Measurements from ENCODE around the gene IDH3G. TPM values are rescaled to one million over a fixed set of nuclear protein-coding genes. Genes with fewer than 3 reads are reported as not detected.

The IDH3G gene
- total and polyA plus RNA-seq, 7 donors = 54.2 to 89.5 (median 67.0) TPM

DNA sequence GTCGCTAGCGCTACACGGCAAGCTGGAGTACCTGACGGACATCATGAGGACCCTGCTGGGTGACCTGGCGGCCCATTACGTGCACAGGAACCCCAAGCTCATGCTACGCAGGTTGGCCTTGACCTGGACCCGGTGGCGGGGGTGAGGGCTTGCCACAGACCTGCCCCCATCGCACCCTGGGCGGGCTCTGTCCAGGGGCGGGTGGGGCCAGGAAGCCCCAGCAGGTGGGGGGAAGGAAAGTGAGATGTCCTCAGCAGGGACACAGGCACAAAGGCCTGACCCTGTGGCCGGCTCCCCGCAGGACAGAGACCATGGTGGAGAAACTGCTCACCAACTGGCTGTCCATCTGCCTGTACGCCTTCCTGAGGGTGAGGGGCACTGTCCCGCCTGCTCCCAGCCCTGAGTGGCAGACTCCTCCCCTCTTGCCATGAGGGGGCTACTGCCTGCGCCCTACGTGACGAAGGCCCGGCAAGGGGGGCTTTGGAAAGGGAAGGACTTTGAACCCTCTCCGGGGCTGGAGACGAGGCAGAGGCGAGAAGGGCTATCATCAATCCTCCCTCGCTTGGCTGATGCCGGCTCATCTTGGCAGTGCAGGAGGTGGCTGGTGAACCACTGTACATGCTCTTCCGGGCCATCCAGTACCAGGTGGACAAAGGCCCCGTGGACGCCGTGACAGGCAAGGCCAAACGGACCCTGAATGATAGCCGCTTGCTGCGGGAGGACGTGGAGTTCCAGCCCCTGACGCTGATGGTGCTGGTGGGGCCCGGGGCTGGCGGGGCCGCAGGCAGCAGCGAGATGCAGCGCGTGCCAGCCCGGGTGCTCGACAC is 18.7 kb downstream of the IDH3G start:
- peaks cover 0 to 3% (median 0%) of the 10 kb centered on the region in 3 donors for H3K27me3 ChIP-seq
- DNase-seq = peak; percentile 45
- H3K27ac ChIP-seq = no peak overlapping the region
- peaks cover 0 to 8% (median 6%) of the 10 kb centered on the region in 4 donors for H3K4me1 ChIP-seq
- TF ChIP-seq EP300 (IDR thresholded peaks at IDR 0.05) (no peak), POLR2AphosphoS5 (IDR thresholded peaks at IDR 0.05) (no peak), POLR2A (IDR thresholded peaks at IDR 0.05) (no peak)
- TF ChIP-seq, protein P1, sequence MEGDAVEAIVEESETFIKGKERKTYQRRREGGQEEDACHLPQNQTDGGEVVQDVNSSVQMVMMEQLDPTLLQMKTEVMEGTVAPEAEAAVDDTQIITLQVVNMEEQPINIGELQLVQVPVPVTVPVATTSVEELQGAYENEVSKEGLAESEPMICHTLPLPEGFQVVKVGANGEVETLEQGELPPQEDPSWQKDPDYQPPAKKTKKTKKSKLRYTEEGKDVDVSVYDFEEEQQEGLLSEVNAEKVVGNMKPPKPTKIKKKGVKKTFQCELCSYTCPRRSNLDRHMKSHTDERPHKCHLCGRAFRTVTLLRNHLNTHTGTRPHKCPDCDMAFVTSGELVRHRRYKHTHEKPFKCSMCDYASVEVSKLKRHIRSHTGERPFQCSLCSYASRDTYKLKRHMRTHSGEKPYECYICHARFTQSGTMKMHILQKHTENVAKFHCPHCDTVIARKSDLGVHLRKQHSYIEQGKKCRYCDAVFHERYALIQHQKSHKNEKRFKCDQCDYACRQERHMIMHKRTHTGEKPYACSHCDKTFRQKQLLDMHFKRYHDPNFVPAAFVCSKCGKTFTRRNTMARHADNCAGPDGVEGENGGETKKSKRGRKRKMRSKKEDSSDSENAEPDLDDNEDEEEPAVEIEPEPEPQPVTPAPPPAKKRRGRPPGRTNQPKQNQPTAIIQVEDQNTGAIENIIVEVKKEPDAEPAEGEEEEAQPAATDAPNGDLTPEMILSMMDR (IDR thresholded peaks at IDR 0.05) = no peak
- intact Hi-C loops (cut with DNase I) = no loop called here
- no peaks in the 10 kb centered on the region for H3K9me3 ChIP-seq
- H3K36me3 ChIP-seq = peaks cover 0 to 45% (median 9%) of the 10 kb centered on the region in 4 donors
- 90 to 91% methylated on average over 42 of the region's 42 CpGs for WGBS, 2 donors
- no peak overlapping the region for H3K4me3 ChIP-seq

DNA sequence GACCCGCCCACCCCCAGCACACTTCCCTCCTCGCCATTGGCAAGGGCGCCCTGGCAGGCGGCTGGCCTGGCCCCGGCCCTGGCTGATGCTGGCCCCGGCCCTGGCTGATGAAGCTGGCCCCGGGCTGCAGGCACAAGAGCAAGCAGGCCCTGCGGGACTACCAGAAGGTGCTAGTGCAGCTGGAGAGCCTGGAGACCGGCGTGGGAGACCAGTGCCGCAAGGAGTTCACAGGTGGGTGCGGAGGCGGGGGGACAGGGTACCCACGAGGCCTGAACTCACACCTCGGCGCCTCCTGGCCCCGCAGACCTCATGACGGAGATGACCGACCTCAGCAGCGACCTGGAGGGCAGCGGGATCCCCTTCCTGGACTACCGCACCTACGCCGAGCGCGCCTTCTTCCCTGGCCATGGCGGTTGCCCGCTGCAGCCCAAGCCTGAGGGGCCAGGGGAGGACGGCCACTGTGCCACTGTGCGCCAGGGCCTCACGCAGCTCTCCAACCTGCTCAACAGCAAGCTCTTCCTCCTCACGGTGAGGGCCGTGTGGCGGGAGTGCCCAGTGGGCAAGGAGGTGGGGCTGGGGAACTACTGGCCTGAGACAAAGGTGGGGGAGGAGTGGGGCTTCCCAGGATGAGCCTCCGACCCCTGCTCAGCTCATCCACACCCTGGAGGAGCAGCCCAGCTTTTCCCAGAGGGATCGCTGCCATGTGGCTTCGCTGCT is 19.4 kb downstream of the IDH3G start:
- Histone ChIP-seq H3K9me3 (no peaks in the 10 kb centered on the region), H3K27ac (no peak overlapping the region), H3K36me3 (peaks cover 0 to 53% (median 9%) of the 10 kb centered on the region in 4 donors), H3K4me3 (no peak overlapping the region), H3K27me3 (peaks cover 0 to 3% (median 0%) of the 10 kb centered on the region in 3 donors), H3K4me1 (peaks cover 0 to under 1% (median 0%) of the 10 kb centered on the region in 4 donors)
- intact Hi-C loops (cut with DNase I) = no loop called here
- TF ChIP-seq POLR2A (IDR thresholded peaks at IDR 0.05) (no peak), EP300 (IDR thresholded peaks at IDR 0.05) (no peak), POLR2AphosphoS5 (IDR thresholded peaks at IDR 0.05) (no peak)
- TF ChIP-seq, protein P1 (IDR thresholded peaks at IDR 0.05) = no peak
- DNase-seq = peak; percentile 60
- 87 to 90% methylated on average over 37 of the region's 37 CpGs for WGBS, 2 donors

DNA sequence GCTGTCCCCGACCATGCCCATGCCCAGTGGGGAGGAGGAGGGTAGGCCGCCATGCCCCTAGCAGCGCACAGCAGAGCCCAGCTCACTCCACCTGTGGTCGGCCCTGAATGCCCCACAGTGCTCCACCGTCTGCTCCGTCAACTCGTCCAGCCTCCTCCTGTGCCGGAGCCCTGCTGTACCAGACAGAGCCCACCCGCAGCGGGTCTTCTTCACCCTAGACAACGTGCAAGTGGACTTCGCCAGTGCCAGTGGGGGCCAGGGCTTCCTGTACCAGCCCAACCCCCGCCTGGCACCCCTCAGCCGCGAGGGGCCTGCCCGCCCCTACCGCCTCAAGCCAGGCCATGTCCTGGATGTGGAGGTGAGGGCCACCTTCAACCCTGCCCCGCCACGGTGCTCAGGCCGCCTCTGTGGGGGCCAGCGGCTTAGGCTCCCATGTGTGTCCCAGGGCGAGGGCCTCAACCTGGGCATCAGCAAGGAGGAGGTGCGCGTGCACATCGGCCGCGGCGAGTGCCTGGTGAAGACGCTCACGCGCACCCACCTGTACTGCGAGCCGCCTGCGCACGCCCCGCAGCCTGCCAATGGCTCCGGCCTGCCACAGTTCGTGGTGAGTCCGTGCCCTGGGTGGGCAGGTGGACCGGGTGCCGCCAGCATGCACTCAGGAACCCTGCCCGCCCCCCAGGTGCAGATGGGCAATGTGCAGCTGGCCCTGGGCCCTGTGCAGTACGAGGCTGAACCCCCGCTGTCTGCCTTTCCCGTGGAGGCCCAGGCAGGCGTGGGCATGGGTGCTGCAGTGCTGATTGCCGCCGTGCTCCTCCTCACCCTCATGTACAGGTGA is 20.2 kb downstream of the IDH3G start:
- Histone ChIP-seq H3K27me3 (peaks cover 0 to 3% (median 0%) of the 10 kb centered on the region in 3 donors), H3K9me3 (no peaks in the 10 kb centered on the region), H3K4me1 (no peaks in the 10 kb centered on the region), H3K4me3 (no peak overlapping the region), H3K36me3 (peaks cover 0 to 61% (median 9%) of the 10 kb centered on the region in 4 donors), H3K27ac (no peak overlapping the region)
- peak; percentile 67 for DNase-seq
- intact Hi-C loops (cut with DNase I) = no loop called here
- TF ChIP-seq POLR2A (IDR thresholded peaks at IDR 0.05) (no peak), POLR2AphosphoS5 (IDR thresholded peaks at IDR 0.05) (no peak)
- TF ChIP-seq, protein P1 (IDR thresholded peaks at IDR 0.05) = no peak
- 90 to 93% methylated on average over 48 of the region's 48 CpGs for WGBS, 2 donors

DNA sequence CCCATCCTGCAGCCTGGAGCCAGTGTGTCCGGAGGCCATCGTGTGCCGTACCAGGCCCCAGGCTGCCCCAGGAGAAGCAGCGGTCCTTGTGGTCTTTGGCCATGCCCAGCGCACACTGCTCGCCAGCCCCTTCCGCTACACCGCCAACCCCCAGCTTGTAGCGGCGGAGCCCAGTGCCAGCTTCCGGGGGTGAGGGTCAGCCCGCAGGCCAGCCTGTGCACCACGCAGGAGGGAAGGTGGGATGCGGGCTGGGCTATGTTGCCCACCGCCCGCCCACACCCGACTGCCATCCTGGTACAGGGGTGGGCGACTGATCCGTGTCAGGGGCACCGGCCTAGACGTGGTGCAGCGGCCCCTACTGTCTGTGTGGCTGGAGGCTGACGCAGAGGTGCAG is 21.0 kb downstream of the IDH3G start:
- 92 to 97% methylated on average over 23 of the region's 23 CpGs for WGBS, 2 donors
- Histone ChIP-seq H3K27me3 (no peaks in the 10 kb centered on the region), H3K36me3 (peaks cover 0 to 62% (median 9%) of the 10 kb centered on the region in 4 donors), H3K27ac (no peak overlapping the region), H3K4me1 (no peaks in the 10 kb centered on the region), H3K4me3 (no peak overlapping the region), H3K9me3 (no peaks in the 10 kb centered on the region)
- intact Hi-C loops (cut with DNase I) = no loop called here
- TF ChIP-seq POLR2A (IDR thresholded peaks at IDR 0.05) (no peak), POLR2AphosphoS5 (IDR thresholded peaks at IDR 0.05) (no peak), EP300 (IDR thresholded peaks at IDR 0.05) (no peak)
- TF ChIP-seq, protein P1 (IDR thresholded peaks at IDR 0.05) = no peak
- peak; percentile 64 for DNase-seq
